GM18499 (cell line): ENCODE data around the gene CAB39L.
A peak's percentile ranks its signal among the peaks of the same experiment; 100 is the strongest.

Experiments used
- ATAC-seq: cut with Tn5 transposase; IDR thresholded peaks from one replicate; pipeline ENCODE4 v1.9.1; 2021; ENCODE audit warnings: moderate number of reproducible peaks; ENCODE audit not compliant: insufficient read depth, unreplicated experiment

Gene CAB39L

DNA sequence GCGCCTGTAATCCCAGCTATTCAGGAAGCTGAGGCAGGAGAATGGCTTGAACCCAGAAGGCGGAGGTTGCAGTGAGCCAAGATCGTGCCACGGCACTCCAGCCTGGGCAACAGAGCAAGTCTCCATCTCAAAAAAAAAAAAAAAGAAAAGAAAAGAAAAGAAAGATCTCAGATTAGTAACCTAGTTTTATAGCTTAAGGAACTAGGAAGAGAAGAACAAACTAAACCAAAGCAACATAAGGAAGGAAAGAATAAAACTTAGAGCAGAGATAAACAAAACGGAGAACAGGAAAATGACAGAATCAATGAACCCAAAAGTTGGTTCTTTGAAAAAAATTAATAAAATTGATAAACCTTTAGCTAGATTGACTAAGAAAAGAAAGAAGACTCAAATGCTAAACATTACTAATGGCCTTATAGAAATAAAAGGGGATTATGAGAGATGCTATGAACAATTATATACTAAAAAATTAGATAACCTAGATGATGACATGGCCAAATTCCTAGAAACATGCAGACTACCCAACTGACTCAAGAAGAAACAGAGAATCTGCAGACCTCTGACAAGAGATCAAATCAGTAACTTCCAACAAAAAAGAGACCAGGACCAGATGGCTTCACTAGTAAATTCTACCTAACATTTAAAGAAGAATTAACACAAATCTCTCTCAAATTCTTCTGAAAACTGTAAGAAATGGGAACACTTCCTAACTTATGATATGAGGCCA, 127.9 kb downstream of the CAB39L start:
- no peak for ATAC-seq

DNA sequence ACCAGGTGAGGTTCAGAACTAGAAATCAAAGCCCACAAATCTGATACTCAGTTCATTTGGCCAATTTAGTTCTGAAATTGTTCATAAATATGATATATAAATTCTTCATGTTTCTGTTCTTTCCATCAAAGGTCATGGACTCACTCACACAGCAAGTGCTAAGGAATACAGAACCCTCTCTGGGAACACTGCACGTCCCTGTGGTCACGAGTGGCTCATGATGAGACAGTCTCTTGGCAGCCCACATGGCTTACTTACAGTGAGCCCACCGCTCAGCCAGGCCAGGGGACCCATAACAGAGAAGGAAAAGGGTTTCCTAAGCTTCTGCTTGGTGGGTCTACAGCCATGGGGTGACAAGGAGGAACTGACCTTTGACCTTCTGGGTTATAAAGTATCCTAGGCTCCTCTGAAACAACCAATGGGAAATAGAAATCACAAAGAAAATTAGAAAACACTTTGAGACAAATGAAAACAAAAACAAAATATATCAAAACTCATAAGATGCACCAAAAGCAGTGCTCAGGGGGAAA, 128.8 kb downstream of the CAB39L start:
- ATAC-seq = no peak

DNA sequence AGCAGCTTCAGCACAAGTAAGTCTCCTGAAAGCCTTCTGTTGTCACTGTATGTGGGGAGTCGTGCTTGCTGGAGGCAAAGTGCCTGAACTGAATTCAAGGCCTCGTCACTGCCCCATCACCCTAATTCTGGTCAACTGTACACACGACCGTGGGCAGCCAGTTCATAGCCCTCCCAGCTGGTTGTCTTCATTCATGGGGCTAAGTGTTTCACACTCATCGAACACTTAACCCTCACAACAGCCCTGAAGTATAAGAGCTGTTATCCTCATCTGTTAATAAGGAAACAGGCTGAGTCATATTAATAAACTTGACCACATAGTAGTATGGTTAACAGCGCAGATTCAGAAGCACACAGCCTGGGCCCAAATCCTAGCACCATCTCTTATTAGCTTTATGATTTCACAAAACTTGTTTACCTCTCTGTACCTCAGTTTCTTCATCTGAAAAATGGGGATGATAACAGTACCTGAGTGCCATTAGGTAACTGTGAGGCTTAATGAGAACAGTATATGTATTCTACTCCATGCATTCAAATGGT, 129.5 kb downstream of the CAB39L start:
- ATAC-seq = no peak

DNA sequence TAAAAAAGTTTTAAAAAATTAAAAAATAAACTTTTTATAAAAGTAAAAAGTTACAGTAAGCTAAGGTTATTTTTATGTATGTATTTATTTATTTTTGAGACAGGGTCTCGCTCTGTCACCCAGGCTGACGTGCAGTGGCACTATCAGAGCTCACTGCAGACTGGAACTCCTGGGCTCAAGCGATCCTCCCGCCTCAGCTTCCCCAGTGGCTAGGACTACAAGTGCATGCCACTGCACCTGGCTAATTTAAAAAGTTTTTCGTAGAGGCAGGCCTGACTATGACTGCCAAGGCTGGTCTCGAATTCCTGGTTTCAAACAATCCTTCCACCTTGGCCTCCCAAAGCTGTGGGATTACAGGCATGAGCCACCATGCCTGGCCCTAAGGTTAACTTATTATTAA, 132.0 kb downstream of the CAB39L start:
- ATAC-seq = no peak

DNA sequence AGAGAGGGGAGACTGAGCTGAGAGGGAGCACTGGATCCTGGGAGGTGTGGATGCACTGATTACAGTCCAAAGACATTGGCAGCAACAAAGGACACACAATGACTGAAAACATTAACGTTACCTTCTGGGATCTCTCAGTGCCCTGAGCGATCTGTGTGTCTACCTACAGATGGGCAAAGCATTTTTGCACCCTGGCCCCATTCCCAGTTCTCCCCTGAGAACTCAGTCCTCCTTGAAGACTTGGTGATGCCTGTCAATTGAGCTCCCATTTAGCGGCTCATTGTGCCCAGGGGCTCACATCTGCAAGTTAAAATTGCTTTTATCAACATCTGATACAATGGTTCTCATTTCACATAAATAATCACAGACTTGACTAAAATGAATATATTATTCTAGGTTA, 133.6 kb downstream of the CAB39L start:
- no peak for ATAC-seq

DNA sequence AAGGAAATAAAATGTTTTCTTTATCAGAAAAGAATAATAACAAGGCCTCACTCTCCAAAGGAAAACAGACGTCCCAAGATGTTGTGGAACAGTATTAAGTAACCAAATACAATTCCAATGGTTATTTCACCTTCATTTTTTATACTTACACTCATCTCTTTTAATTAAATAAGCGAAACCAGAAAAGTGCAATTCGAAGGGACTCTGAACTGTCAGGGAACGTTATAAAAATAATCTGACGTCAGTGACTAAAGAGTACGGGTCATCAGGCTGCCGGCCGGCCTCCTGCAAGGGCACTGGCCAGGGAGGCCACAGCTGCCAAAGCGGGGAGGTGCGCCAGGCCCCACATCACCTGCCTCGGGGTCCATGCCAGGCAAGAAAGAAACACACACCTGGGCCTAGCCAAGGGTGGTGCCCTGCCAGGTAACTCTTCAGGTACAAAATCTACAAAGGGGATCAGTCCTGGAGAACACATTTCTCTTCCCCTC, 134.9 kb downstream of the CAB39L start:
- ATAC-seq = no peak

DNA sequence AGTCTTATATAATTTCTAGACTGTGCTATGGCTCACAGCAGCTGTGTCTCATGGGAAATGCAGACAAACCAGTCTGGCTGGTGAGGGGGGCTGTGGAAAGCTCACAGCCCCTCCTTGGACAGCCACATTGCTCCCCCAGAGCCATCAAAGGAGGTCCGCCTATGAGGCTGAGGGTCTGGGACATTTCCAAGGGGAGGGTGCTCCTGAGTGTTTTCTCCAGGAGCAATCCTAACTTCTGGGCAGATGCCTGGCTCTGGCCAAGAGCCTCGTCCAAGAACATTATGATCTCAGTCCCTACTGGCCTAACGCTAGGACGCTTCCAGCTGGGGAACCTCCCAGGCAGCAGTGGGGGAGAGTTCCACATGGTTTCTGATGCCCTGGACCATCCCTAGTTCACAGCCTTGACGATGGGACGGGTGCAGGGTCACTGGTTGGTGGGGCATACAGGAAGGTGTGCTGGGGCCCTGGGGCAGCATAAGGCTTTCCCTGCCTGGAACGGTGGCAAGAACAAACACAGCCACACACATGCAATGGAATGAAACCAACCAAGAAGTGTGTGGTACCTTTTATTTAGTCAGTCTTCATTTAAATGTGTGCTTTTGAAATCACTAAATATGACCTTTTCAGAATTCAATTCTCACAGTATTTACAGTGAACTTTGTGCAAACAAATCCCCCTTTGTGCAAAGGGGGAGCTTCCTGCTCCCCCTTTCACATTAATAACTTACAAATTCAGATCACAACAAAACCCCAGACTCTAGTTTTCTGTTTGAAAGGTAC, 135.6 kb downstream of the CAB39L start:
- no peak for ATAC-seq

DNA sequence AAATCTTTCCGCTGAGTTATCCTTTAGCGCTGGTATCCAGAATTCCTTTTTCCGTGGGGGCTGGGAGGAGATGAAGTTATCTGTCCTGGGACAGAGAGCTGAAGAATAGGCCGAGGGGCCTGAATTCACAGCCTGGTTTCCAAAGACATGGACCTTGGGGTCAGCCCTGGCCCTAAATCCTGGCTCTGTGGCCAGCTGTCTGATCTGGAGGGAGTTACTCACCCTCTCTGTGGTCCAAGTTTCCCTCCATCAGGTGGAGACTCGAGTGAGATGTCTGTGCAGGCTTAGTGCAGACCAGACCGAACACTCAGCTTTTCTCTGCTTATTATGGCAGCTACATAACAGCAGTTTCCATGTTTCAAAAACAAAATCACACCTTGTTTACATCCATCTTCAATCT, 136.5 kb downstream of the CAB39L start:
- ATAC-seq = no peak

DNA sequence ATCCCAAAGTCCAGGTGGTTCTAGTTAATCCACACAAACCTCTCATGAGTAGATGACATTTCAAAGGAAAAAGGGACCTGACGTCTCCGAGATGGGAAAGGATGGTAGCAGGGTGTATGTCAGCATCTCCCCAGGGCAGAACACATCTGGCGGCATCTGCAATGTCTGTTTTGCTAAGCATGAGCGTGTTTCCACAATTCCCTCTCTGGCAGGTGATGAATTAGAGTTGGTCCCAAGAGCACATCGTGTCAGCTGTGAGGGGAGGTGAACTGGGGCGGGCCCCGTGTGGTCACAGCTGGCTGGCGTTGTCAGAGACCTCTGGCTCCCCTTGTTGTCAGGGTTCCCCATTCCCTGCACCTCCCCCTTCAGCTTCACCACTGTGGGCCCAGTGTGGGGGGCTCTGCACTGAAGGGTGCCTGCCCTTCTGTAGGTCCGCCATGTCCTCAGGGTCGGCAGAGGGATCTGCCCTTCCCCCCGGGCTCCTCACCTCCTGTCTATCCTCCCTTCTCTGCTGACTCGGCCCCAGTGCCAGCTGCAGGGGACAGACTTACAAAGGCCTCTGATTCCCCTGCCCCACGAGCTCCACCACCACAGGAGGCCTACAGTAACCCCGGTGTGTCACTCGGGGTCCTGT, 138.0 kb downstream of the CAB39L start:
- ATAC-seq = no peak

DNA sequence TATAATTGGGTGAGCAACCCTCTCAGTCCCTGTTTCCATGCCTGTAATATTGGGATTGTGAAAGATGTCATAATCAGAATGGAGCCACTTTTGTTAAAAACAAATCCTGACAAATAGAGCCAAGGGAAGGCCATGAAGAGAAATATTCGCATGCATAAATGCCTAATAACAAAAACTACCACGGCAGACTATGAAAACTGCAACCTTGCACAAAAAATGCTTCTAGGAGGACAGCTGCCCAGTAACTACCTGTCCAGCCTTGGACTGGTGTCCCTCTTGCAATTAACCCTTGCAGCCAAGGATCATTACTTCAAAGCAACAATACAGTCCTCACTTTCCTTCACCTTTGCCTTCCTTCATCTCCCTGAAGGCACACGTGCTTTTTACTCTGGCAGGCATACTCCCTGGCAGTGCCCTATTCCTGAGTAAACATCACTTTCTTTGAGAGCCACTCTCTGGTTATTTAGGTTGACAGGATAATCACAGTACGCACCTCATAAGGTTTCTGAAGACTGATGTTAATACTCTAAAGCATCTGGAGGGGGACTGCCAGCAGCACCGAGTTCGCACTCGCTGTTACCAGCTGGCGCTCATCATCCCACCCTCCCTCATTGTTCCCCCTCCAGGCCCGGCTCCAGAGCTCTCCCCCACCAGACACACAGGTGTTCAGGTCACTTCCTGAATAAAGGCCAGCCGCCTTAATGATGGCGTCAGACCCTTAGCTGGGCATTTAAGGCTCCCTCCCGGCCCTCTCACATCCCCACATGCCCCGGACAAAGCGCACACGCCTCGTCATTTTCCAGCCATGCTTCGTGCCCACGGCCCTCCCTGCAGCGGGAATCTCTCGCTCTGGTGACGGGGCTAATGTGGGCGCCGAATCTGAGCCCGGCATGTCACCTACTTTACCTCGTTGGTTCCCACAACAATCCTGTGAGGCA, 138.8 kb downstream of the CAB39L start:
- no peak for ATAC-seq

DNA sequence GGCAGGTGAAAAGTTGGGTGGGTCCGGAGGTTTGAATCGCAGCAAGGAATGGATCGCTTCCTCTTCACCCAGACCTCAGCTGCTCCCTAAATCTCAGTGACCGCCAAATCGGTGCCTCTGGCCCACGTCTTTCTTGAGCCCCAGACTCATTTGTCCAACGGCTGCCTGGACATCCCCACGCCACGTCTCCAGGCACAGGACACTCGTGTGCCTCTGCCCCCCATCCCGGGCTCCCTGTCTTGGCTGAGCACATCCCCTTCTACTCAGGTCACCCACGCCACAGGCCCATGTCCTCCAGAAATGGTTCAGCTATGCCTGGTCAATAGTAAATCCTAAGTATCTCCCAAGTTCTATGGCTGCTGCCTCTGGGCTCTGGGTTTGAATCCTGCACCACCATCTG, 139.5 kb downstream of the CAB39L start:
- ATAC-seq = no peak

DNA sequence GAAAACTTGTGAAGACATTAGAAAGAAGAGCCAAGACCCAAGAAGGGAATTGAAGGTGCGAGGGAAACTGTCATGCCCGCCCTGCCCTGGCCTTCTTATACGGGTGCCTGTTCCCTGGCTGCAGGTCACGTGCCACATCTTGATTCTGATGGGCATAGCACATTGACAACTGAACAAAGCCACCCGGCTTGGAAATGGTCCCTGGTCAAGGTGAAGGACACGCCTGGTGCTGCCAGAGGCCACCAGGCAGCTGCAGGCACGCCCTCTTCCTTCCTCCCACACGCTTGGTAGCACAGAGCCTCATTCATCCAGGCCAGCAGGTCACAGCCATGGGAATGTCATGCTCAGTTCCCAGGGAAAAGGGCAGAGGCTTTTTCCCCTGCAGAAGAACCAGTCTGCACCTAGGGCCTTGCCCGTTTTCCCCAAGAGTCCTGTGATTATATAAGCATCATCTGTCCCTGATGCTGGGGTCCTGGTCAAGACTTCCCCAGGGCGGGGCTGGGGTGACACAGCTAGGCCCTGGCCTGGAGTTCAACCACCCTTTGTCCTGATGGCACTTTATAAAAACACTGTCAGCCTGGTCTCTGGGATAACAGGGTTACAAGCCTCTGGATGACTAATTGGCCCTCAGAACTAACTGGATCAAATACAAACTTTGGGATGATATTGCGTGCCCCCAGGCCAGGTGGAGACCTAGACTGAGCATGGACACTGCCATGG, 140.2 kb downstream of the CAB39L start:
- ATAC-seq = no peak

DNA sequence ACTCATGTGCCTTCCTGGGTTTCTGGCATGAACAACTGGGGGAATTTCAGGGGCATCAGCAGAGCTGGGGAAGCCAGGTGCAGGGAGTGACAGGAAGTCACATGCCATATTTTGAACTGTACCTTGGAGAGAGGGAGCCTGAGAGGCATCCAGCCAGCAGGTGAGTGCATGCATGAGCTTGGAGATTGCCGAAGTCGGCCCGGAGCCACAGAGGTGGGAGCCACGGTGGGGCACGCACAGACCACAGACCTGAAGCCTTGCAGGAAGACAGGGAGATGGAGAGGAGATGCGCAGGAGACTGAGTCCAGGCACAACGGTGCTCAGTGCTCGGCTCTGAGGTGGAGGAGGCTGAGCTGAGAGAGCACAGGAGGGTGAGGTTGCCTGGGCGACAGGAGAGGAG, 141.0 kb downstream of the CAB39L start:
- ATAC-seq = no peak

DNA sequence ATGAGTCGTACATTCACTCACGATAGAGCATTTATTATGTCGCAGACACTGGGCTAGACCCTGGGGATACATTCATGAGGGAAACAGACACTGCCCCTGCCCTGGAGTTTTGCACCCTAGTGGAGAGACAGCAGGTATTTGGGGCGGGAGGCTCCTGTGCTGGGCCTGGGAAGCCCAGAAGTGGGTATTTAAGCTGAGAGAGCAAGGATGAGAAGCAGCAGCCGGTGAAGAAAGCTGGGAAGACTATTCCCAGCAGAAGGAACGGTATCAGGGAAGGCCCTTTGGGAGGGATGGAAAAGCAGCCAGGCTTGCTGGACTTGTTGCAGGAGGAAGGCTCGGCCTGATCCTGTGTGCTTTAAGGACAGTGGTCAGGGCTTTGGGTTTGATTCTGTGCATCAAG, 141.6 kb downstream of the CAB39L start:
- no peak for ATAC-seq

DNA sequence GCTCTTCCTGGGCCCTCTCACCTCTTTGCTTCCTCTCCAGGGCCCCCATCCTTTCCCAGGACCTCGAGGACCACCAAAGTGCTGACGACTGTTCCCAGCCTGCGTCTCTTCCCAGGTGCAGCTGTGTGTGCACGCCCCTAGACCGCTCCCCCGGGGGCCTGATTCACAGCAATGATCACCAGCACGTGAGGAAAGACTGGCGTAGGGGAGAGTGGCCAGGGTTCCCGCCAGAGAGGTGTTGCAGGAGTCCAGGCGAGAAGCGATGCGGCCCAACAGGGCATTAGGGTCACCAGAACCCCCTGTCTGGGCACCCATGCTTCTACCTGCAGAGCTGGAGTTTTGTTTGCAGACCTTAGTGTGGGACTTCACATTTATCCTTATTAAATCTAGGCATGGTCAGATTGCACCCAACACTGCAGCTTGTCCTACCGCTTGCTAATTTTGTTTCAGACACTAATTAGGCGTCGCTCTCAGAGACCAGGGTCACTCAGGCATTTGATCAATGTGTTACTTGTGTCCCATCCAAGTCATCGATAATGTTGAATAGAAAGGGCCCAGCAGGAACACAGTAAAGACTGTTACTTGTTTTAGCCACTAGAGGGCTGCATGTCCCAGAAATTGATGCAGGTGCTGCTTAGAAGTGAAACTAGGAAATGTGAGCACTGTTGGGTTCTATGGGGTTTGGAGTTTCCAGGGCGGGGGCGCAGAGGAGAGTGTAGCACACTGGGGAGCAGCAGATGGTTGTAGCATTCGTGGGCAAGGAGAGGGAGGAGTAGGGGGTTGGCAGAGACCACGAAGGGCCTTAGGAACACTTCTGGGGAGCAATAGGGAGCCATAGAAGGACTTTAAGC, 142.9 kb downstream of the CAB39L start:
- ATAC-seq = peak; percentile 72

DNA sequence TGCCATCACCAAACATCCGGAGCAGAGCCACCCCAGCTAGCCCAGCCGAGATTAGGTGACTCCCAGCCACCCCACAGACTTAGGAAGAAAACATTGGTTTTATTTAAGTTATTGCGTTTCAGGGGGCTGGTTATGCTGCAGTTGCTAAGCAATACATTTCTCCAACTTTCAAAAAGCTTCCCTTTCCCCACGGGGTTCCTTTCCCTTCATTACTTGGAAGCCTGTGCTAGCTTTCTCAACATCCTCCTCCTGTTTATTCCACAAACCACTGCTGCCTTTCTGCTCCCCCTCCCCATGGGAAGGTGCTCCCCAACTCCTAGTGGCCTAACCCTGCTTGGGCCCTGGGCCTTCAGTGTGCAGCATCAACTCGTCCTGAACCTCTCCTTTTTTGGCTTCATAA, 143.6 kb downstream of the CAB39L start:
- ATAC-seq = no peak

DNA sequence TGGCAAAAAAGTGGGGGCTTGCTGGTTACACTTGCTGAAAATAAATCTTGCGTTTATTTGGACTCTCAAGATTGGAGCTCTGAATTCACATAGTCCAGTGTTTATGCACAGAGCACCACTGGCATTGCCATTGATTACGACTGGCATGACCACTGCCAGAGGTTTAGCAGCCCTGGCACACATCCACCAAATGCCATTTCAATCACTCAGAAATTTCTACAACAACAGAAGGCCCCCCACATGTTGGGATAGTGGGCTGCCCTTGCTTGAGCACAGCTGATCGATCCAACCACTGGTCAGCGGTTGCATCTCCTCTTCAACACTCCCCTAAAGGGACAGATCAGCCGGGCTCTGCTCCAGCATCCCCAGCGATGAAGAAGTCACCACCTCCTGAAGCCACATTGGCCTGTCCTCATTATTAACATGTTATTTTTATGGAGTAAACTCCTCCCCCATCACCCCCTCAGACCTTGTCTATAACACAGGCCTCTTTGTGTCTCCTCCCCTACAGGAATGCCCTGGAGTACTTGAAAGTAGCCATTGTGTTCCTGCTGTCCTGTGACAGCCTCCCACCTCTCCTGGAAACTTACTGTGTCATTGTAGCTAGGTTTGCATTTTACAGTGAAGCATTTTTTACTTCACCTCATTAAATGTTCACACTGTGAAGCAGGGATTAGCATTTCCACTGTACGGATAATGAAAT, 144.8 kb downstream of the CAB39L start:
- ATAC-seq = no peak

DNA sequence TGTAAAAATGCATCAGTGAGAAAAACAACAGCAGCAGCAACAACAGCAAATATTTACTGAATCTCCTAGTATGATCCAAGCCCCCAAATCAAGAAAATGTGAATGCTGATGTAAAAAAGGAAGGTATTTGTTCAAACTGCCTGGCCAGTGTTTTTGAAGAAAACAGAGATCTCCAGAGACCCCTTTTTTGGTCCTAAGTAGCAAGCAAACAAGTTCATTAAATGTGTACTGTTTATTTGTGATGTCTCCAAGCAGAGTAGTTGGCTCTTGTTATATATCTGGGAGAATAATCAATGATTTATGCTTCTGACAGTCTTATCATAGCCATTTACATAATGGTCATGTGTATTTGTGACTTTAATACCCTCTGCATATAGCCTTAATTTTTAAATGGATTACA, 145.4 kb downstream of the CAB39L start:
- ATAC-seq = no peak
